ENCODE measurements around the gene CPD.

DNA sequence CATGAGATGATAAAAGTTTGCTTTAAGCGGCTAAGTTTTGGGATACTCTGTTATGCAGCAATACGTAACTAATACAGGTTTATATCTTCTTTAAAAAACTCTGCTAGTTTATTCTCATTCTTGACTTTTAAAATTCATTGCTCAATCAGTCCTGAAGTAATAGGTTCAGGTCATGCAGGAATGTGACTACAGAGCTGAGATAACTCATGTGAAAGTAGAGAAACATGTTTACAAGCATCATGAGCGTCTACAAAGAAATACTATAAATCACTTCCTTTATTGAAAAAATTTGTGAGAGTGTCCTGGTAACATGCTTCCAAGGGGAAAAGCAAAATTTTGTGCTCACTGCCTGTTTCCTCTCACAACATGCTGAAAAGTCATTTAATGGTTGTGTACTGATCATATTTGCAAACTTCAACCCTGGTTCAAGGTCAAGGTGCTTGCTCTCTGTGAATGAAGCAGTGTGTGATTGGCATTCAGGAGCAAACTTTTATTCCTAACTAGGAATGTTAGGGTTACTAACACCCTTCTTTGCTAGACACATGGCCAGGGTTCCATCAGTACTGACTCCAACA, 32.4 kb upstream of the CPD start:
- TF ChIP-seq EZH2 (IDR thresholded peaks at IDR 0.05; ENCODE audit: low read length, missing control alignments), result no peak
- TF ChIP-seq, protein P1, sequence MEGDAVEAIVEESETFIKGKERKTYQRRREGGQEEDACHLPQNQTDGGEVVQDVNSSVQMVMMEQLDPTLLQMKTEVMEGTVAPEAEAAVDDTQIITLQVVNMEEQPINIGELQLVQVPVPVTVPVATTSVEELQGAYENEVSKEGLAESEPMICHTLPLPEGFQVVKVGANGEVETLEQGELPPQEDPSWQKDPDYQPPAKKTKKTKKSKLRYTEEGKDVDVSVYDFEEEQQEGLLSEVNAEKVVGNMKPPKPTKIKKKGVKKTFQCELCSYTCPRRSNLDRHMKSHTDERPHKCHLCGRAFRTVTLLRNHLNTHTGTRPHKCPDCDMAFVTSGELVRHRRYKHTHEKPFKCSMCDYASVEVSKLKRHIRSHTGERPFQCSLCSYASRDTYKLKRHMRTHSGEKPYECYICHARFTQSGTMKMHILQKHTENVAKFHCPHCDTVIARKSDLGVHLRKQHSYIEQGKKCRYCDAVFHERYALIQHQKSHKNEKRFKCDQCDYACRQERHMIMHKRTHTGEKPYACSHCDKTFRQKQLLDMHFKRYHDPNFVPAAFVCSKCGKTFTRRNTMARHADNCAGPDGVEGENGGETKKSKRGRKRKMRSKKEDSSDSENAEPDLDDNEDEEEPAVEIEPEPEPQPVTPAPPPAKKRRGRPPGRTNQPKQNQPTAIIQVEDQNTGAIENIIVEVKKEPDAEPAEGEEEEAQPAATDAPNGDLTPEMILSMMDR (conservative IDR thresholded peaks at IDR 0.05 in 1 of 2, IDR thresholded peaks at IDR 0.05 in 1 of 2; ENCODE audit: low read depth in 1 of 2, low read length in 2 of 2), result no peak
